UCSD-AML1 (cell line): Measurements from ENCODE around the gene KIT.
"Not testable (repeated sequence)": the region's sequence is repeated elsewhere in the genome, so short reads cannot be mapped to it uniquely, and the experiment has no call there.

Experiments used
- DNase-seq: peaks from one replicate; lab custom pipeline; 2025; ENCODE audit not compliant: unreplicated experiment; lab: John Stamatoyannopoulos, UW

The KIT gene

GRCh38 chr4:54657551-54658251, at the start of gene KIT:
TSS of gene KIT (plus strand) at chr4:54657957. CDS start at chr4:54658015, 58 bp downstream.
- peak; percentile 76 for DNase-seq

GRCh38 chr4:54609310-54609709, 48.4 kb upstream of the KIT start:
- DNase-seq = no peak

GRCh38 chr4:54614149-54614548, 43.6 kb upstream of the KIT start:
- no peak for DNase-seq

GRCh38 chr4:54620773-54621172, 37.0 kb upstream of the KIT start:
- no peak for DNase-seq

GRCh38 chr4:54625391-54625790, 32.4 kb upstream of the KIT start:
- DNase-seq = no peak

- no peak for DNase-seq
These were observed 31.6 kb upstream of the KIT start for GRCh38 chr4:54626113-54626512.

GRCh38 chr4:54632537-54632936, 25.2 kb upstream of the KIT start:
- no peak for DNase-seq

GRCh38 chr4:54633102-54633740, 24.5 kb upstream of the KIT start:
- DNase-seq = not testable (repeated sequence)

- no peak for DNase-seq
These were observed 22.4 kb upstream of the KIT start for GRCh38 chr4:54635318-54635717.

- DNase-seq = no peak
These were observed 20.4 kb upstream of the KIT start for GRCh38 chr4:54637325-54637724.

GRCh38 chr4:54641101-54641500, 16.7 kb upstream of the KIT start:
- not testable (repeated sequence) for DNase-seq

GRCh38 chr4:54643172-54643571, 14.6 kb upstream of the KIT start:
- DNase-seq = no peak

- DNase-seq = no peak
These were observed 13.6 kb upstream of the KIT start for GRCh38 chr4:54643958-54644751.

- no peak for DNase-seq
These were observed 11.9 kb upstream of the KIT start for GRCh38 chr4:54645830-54646229.

GRCh38 chr4:54647070-54647469, 10.7 kb upstream of the KIT start:
- DNase-seq = no peak

- no peak for DNase-seq
These were observed 6.7 kb upstream of the KIT start for GRCh38 chr4:54651050-54651449.

- DNase-seq = no peak
These were observed 3.0 kb upstream of the KIT start for GRCh38 chr4:54654753-54655152.

GRCh38 chr4:54657185-54657550, 589 bp upstream of the KIT start:
- no peak for DNase-seq

- DNase-seq = peak; percentile 79
These were observed 716 bp downstream of the KIT start for GRCh38 chr4:54658252-54659093.

GRCh38 chr4:54659313-54659712, 1.6 kb downstream of the KIT start:
- DNase-seq = peak; percentile 43
